A172 (cell line): ENCODE results near the gene FAM3C. TPM values are rescaled to one million over a fixed set of nuclear protein-coding genes. Genes with fewer than 3 reads are reported as not detected.

Experiments used
- DNase-seq: peaks from one replicate; pipeline ENCODE4 v3.0.0-alpha.2; 2015; ENCODE audit warnings: low spot score
- total RNA-seq: library from RNA; depleted of rRNA; stranded (reverse); fragments of >200 nt; shearing (Covaris generic); gene quantifications from 2 replicates; pipeline ENCODE4 v1.2.3, GENCODE V29; 2014; rRNA removed

Gene FAM3C
- total RNA-seq, 1 experiment from 2014 or later = 75.2 TPM

DNA sequence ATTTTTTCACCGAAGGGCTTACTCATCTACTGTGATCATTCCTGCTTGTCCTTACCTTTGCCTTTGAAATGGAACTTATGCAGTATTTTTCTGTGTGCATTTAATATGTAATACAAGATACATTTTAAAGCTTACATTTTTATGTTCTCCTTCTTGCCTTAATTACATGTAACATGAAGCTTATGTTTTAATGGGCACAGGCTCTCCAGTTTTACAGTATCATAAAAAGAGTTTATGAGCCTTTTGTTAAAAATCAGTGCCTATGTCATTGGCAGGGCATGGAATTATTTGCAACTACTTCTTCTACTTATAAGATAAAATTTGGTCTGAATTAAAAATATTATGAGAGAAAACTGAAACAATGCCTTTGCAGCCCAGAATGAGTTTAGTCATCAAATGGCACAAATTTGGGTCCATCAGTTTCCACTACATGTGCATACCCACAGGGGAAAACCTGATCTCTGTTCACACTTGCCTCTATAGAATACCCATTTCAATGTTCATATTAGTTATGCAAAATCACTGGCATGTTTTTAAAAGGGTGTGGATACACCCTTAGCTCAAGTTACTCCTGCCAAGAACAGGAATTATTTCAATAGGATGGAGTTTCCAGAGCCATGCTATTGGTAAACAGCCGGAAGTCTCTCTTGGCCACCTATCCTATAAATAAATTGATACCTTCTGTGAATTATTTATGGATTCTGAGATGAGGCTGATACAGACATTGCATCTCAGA is 95.3 kb downstream of the FAM3C start:
- DNase-seq = no peak

Other genes with a start within 250 kb of the FAM3C start
- not detected in 2 replicates for gene WNT16, start 67.3 kb downstream of the FAM3C start, total RNA-seq